OCI-LY7 (cell line): ENCODE data around the gene BAX. TPM values are rescaled to one million over a fixed set of nuclear protein-coding genes. Genes with fewer than 3 reads are reported as not detected.
"Not testable (repeated sequence)": the region's sequence is repeated elsewhere in the genome, so short reads cannot be mapped to it uniquely, and the experiment has no call there.

Source experiments
- BruUV-seq: library from RNA; stranded (reverse); fragments of 400-500 nt; replicated peaks from 2 replicates; lab custom pipeline; 2021; lab: Mats Ljungman, UMichigan
- CTCF ChIA-PET: fragments of 300-600 bp; sonication (Branson Sonifier 250); formaldehyde crosslinking; loops from one replicate; lab custom pipeline; 2022; ENCODE audit warnings: antibody characterized with exemption; ENCODE audit not compliant: unreplicated experiment; lab: Charles Lee
- POLR2A ChIA-PET: fragments of 300-600 bp; sonication (Branson Sonifier 250); formaldehyde crosslinking; loops from one replicate; lab custom pipeline; 2022; ENCODE audit warnings: antibody characterized with exemption; lab: Charles Lee
- DNase-seq: peaks from one replicate; pipeline ENCODE4 v3.0.0-alpha.2; 2015; ENCODE audit warnings: low spot score
- H2AFZ ChIP-seq: fragments of 200-600 bp; sonication (generic), shearing (Covaris generic); 2 replicates; pipeline ENCODE4 v1.6.1; 2014; ENCODE audit warnings: mild to moderate bottlenecking, antibody characterized with exemption, low read length, moderate library complexity
- H3K27ac ChIP-seq: fragments of 200-600 bp; sonication (generic); 2 replicates; pipeline ENCODE4 v1.5.1; 2014; ENCODE audit warnings: mixed run types, low read depth, mild to moderate bottlenecking, moderate library complexity, low read length, inconsistent platforms; ENCODE audit not compliant: poor library complexity, severe bottlenecking
- H3K36me3 ChIP-seq: fragments of 200-600 bp; sonication (generic); 2 replicates; pipeline ENCODE4 v1.6.1; 2014; ENCODE audit warnings: mild to moderate bottlenecking, antibody characterized with exemption, low read length, moderate library complexity, mixed read lengths; ENCODE audit not compliant: insufficient read depth
- H3K4me1 ChIP-seq: fragments of 200-600 bp; sonication (generic); 2 replicates; pipeline ENCODE4 v1.5.1; 2014; ENCODE audit warnings: mild to moderate bottlenecking, low read length; ENCODE audit not compliant: insufficient read depth, poor library complexity, severe bottlenecking
- H3K4me2 ChIP-seq: fragments of 200-600 bp; sonication (generic); 2 replicates; pipeline ENCODE4 v1.6.1; 2014; ENCODE audit warnings: mild to moderate bottlenecking, low read length
- H3K4me3 ChIP-seq: fragments of 200-600 bp; sonication (generic); 2 replicates; pipeline ENCODE4 v1.5.1; 2014; ENCODE audit warnings: mild to moderate bottlenecking, low read depth, low read length; ENCODE audit not compliant: poor library complexity, severe bottlenecking
- H3K79me2 ChIP-seq: fragments of 200-600 bp; sonication (generic); 2 replicates; pipeline ENCODE4 v1.6.1; 2016; ENCODE audit warnings: low read depth, mild to moderate bottlenecking, low read length, moderate library complexity, mixed read lengths; ENCODE audit not compliant: insufficient read depth
- H3K9me2 ChIP-seq: fragments of 200-600 bp; sonication (generic); 2 replicates; pipeline ENCODE4 v1.6.1; 2016; ENCODE audit warnings: mild to moderate bottlenecking, low read length, mixed read lengths; ENCODE audit not compliant: insufficient read depth
- H3K9me3 ChIP-seq: fragments of 200-600 bp; sonication (generic); 2 replicates; pipeline ENCODE4 v1.6.1; 2014; ENCODE audit warnings: mild to moderate bottlenecking, mixed run types, low read length, mixed read lengths
- H4K20me1 ChIP-seq: fragments of 200-600 bp; sonication (generic); 2 replicates; pipeline ENCODE4 v1.6.1; 2014; ENCODE audit warnings: mild to moderate bottlenecking, antibody characterized with exemption, low read length, moderate library complexity, mixed read lengths; ENCODE audit not compliant: insufficient read depth
- EZH2phosphoT487 ChIP-seq: fragments of 200-600 bp; sonication (generic); IDR thresholded peaks from 2 replicates; pipeline ENCODE4 v1.6.1; 2018; ENCODE audit warnings: low read depth, borderline replicate concordance, mild to moderate bottlenecking, mixed run types, antibody characterized with exemption, low read length, moderate library complexity, mixed read lengths
- intact Hi-C: fragments of 100-400 bp; cut with micrococcal nuclease; formaldehyde crosslinking; loops from one replicate; pipeline ENCODE4 v1.10.0; 2022; ENCODE audit not compliant: unreplicated experiment
- total RNA-seq, 2 experiments: library from RNA; depleted of rRNA in 1 of 2; stranded (reverse); fragments of >200 nt in 1 of 2; shearing (Covaris generic) in 1 of 2; gene quantifications; 2 replicates each; pipeline ENCODE4 v1.2.3, GENCODE V29; 2014 to 2022
- TF ChIP-seq, protein P1 (sequence below): fragments of 200-600 bp; sonication (generic); conservative IDR thresholded peaks from 2 replicates; pipeline ENCODE4 v1.5.1; 2014; ENCODE audit warnings: mild to moderate bottlenecking, antibody characterized with exemption, low read length, moderate library complexity, mixed read lengths

Gene BAX
- total RNA-seq, 2 experiments from 2014 or later, result 83.9 to 95.2 TPM

DNA sequence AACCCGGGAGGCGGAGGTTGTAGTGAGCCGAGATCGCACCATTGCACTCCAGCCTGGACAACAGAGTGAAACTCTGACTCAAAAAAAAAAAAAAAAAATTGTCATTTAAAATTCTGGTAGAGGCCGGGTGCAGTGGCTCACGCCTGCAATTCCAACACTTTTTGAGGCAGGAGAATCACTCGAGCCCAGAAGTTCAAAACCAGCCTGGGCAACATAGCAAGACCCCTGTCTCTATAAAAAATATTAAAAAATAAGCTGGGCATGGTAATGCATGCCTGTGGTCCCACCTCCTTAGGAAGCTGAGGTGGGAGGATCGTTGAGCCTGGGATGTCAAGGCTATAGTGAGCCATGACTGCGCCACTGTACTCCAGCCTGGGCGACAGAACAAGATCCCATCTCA is 48.4 kb upstream of the BAX start:
- TF ChIP-seq, protein P1, sequence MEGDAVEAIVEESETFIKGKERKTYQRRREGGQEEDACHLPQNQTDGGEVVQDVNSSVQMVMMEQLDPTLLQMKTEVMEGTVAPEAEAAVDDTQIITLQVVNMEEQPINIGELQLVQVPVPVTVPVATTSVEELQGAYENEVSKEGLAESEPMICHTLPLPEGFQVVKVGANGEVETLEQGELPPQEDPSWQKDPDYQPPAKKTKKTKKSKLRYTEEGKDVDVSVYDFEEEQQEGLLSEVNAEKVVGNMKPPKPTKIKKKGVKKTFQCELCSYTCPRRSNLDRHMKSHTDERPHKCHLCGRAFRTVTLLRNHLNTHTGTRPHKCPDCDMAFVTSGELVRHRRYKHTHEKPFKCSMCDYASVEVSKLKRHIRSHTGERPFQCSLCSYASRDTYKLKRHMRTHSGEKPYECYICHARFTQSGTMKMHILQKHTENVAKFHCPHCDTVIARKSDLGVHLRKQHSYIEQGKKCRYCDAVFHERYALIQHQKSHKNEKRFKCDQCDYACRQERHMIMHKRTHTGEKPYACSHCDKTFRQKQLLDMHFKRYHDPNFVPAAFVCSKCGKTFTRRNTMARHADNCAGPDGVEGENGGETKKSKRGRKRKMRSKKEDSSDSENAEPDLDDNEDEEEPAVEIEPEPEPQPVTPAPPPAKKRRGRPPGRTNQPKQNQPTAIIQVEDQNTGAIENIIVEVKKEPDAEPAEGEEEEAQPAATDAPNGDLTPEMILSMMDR, result no peak
- TF ChIP-seq EZH2phosphoT487, result no peak
- DNase-seq, result no peak
- ChIA-PET CTCF (no interaction called here), POLR2A (no interaction called here)
- H3K4me1 ChIP-seq, result peaks cover 8% of the 10 kb centered on the region
- H3K27ac ChIP-seq, result no peak overlapping the region
- no peak overlapping the region for H3K4me2 ChIP-seq
- no TSS peak for BruUV-seq
- H3K9me3 ChIP-seq, result no peaks in the 10 kb centered on the region
- no peaks in the 10 kb centered on the region for H3K9me2 ChIP-seq
- intact Hi-C loops, result no loop called here
- H3K79me2 ChIP-seq, result no peaks in the 10 kb centered on the region
- peaks cover 77% of the 10 kb centered on the region for H3K36me3 ChIP-seq
- H4K20me1 ChIP-seq, result no peaks in the 10 kb centered on the region
- no peak overlapping the region for H3K4me3 ChIP-seq
- no peak overlapping the region for H2AFZ ChIP-seq

DNA sequence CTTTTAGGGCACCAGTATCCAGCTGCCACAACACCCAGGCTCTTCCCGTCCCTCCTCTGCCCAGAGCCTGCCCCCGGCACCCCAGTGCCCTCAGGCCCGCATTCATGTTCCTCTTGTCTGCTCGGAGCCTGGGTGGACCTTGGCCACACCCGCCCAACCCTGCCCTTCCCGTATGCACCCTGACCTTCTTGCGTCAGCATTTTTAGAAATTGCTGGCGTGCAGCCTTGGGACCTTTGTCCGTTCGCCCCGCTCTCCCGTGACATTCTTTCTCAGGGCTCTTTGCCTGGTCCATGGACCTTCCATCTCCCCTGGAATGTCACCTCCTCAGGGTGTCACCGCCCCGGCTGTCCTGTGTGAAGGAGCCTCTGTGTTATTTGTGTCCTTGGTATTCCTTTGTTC is 47.0 kb upstream of the BAX start:
- TF ChIP-seq, protein P1, result no peak
- TF ChIP-seq EZH2phosphoT487, result no peak
- DNase-seq, result no peak
- no peak overlapping the region for H3K4me2 ChIP-seq
- intact Hi-C loops, result no loop called here
- H3K4me3 ChIP-seq, result no peak overlapping the region
- no peaks in the 10 kb centered on the region for H3K9me2 ChIP-seq
- no peaks in the 10 kb centered on the region for H3K79me2 ChIP-seq
- H3K36me3 ChIP-seq, result peaks cover 83% of the 10 kb centered on the region
- BruUV-seq, result no TSS peak
- H4K20me1 ChIP-seq, result no peaks in the 10 kb centered on the region
- ChIA-PET POLR2A (no interaction called here), CTCF (no interaction called here)
- H3K9me3 ChIP-seq, result no peaks in the 10 kb centered on the region
- H3K27ac ChIP-seq, result no peak overlapping the region
- no peak overlapping the region for H2AFZ ChIP-seq
- peaks cover 4% of the 10 kb centered on the region for H3K4me1 ChIP-seq

DNA sequence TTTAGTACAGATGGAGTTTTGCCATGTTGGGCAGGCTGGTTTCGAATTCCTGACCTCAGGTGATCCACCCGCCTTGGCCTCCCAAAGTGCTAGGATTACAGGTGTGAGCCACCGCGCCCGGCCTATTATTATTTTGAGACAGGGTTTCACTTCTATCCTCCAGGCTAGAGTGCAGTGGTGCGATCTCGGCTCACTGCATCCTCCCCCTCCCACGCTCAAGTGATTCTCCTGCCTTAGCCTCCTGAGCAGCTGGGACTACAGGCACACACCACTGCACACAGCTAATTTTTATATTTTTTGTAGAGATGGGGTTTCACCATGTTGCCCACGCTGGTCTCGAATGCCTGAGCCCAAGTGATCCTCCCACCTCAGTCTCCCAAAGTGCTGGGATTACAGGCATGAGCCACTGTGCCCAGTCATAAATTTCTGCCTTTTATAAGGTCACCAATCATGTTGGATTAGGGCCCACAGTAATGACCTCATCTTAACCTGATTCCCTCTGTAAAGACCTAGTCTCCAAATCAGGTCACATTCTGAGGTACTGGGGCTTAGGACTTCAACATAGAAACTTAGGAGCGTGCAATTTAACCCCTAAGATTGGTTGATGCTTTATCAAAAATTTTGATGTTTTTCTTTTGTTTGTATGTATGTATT is 45.1 kb upstream of the BAX start:
- H2AFZ ChIP-seq, H3K4me1 ChIP-seq, H3K79me2 ChIP-seq, H3K9me2 ChIP-seq, H3K9me3 ChIP-seq, H3K4me2 ChIP-seq, H4K20me1 ChIP-seq, intact Hi-C loops, CTCF ChIA-PET, H3K4me3 ChIP-seq, BruUV-seq, POLR2A ChIA-PET, DNase-seq: not testable (repeated sequence)
- Histone ChIP-seq H3K36me3 (peaks cover 94% of the 10 kb centered on the region), H3K27ac (peak overlapping the region; percentile 16)
